OCI-LY7 (cell line): ENCODE results near the gene BSG. TPM values are rescaled to one million over a fixed set of nuclear protein-coding genes. Genes with fewer than 3 reads are reported as not detected.

Experiments
- BruUV-seq: library from RNA; stranded (reverse); fragments of 400-500 nt; replicated peaks from 2 replicates; lab custom pipeline; 2021; lab: Mats Ljungman, UMichigan
- CTCF ChIA-PET: fragments of 300-600 bp; sonication (Branson Sonifier 250); formaldehyde crosslinking; loops from one replicate; lab custom pipeline; 2022; ENCODE audit warnings: antibody characterized with exemption; ENCODE audit not compliant: unreplicated experiment; lab: Charles Lee
- POLR2A ChIA-PET: fragments of 300-600 bp; sonication (Branson Sonifier 250); formaldehyde crosslinking; loops from one replicate; lab custom pipeline; 2022; ENCODE audit warnings: antibody characterized with exemption; lab: Charles Lee
- DNase-seq: peaks from one replicate; pipeline ENCODE4 v3.0.0-alpha.2; 2015; ENCODE audit warnings: low spot score
- H2AFZ ChIP-seq: fragments of 200-600 bp; sonication (generic), shearing (Covaris generic); 2 replicates; pipeline ENCODE4 v1.6.1; 2014; ENCODE audit warnings: mild to moderate bottlenecking, antibody characterized with exemption, low read length, moderate library complexity
- H3K27ac ChIP-seq: fragments of 200-600 bp; sonication (generic); 2 replicates; pipeline ENCODE4 v1.5.1; 2014; ENCODE audit warnings: mixed run types, low read depth, mild to moderate bottlenecking, moderate library complexity, low read length, inconsistent platforms; ENCODE audit not compliant: poor library complexity, severe bottlenecking
- H3K36me3 ChIP-seq: fragments of 200-600 bp; sonication (generic); 2 replicates; pipeline ENCODE4 v1.6.1; 2014; ENCODE audit warnings: mild to moderate bottlenecking, antibody characterized with exemption, low read length, moderate library complexity, mixed read lengths; ENCODE audit not compliant: insufficient read depth
- H3K4me1 ChIP-seq: fragments of 200-600 bp; sonication (generic); 2 replicates; pipeline ENCODE4 v1.5.1; 2014; ENCODE audit warnings: mild to moderate bottlenecking, low read length; ENCODE audit not compliant: insufficient read depth, poor library complexity, severe bottlenecking
- H3K4me2 ChIP-seq: fragments of 200-600 bp; sonication (generic); 2 replicates; pipeline ENCODE4 v1.6.1; 2014; ENCODE audit warnings: mild to moderate bottlenecking, low read length
- H3K4me3 ChIP-seq: fragments of 200-600 bp; sonication (generic); 2 replicates; pipeline ENCODE4 v1.5.1; 2014; ENCODE audit warnings: mild to moderate bottlenecking, low read depth, low read length; ENCODE audit not compliant: poor library complexity, severe bottlenecking
- H3K79me2 ChIP-seq: fragments of 200-600 bp; sonication (generic); 2 replicates; pipeline ENCODE4 v1.6.1; 2016; ENCODE audit warnings: low read depth, mild to moderate bottlenecking, low read length, moderate library complexity, mixed read lengths; ENCODE audit not compliant: insufficient read depth
- H3K9me2 ChIP-seq: fragments of 200-600 bp; sonication (generic); 2 replicates; pipeline ENCODE4 v1.6.1; 2016; ENCODE audit warnings: mild to moderate bottlenecking, low read length, mixed read lengths; ENCODE audit not compliant: insufficient read depth
- H3K9me3 ChIP-seq: fragments of 200-600 bp; sonication (generic); 2 replicates; pipeline ENCODE4 v1.6.1; 2014; ENCODE audit warnings: mild to moderate bottlenecking, mixed run types, low read length, mixed read lengths
- H4K20me1 ChIP-seq: fragments of 200-600 bp; sonication (generic); 2 replicates; pipeline ENCODE4 v1.6.1; 2014; ENCODE audit warnings: mild to moderate bottlenecking, antibody characterized with exemption, low read length, moderate library complexity, mixed read lengths; ENCODE audit not compliant: insufficient read depth
- CTCF ChIP-seq: fragments of 200-600 bp; sonication (generic); conservative IDR thresholded peaks from 2 replicates; pipeline ENCODE4 v1.5.1; 2014; ENCODE audit warnings: mild to moderate bottlenecking, antibody characterized with exemption, low read length, moderate library complexity, mixed read lengths
- EZH2phosphoT487 ChIP-seq: fragments of 200-600 bp; sonication (generic); IDR thresholded peaks from 2 replicates; pipeline ENCODE4 v1.6.1; 2018; ENCODE audit warnings: low read depth, borderline replicate concordance, mild to moderate bottlenecking, mixed run types, antibody characterized with exemption, low read length, moderate library complexity, mixed read lengths
- intact Hi-C: fragments of 100-400 bp; cut with micrococcal nuclease; formaldehyde crosslinking; loops from one replicate; pipeline ENCODE4 v1.10.0; 2022; ENCODE audit not compliant: unreplicated experiment
- total RNA-seq, 2 experiments: library from RNA; depleted of rRNA in 1 of 2; stranded (reverse); fragments of >200 nt in 1 of 2; shearing (Covaris generic) in 1 of 2; gene quantifications; 2 replicates each; pipeline ENCODE4 v1.2.3, GENCODE V29; 2014 to 2022

The BSG gene
- total RNA-seq, 2 experiments from 2014 or later = 180 to 197 TPM

GRCh38 chr19:617551-618246, 45.3 kb downstream of the BSG start:
- no peak for DNase-seq
- H3K79me2 ChIP-seq = no peaks in the 10 kb centered on the region
- no peaks in the 10 kb centered on the region for H3K9me2 ChIP-seq
- no peak overlapping the region for H3K27ac ChIP-seq
- no peak overlapping the region for H2AFZ ChIP-seq
- TF ChIP-seq CTCF = no peak
- no peak overlapping the region for H3K4me2 ChIP-seq
- BruUV-seq = no TSS peak
- no peak overlapping the region for H3K4me3 ChIP-seq
- ChIA-PET CTCF (no interaction called here), POLR2A (no interaction called here)
- H3K4me1 ChIP-seq = no peaks in the 10 kb centered on the region
- no peaks in the 10 kb centered on the region for H4K20me1 ChIP-seq
- H3K9me3 ChIP-seq = no peaks in the 10 kb centered on the region
- intact Hi-C loops = no loop called here
- peaks cover 54% of the 10 kb centered on the region for H3K36me3 ChIP-seq

DNA sequence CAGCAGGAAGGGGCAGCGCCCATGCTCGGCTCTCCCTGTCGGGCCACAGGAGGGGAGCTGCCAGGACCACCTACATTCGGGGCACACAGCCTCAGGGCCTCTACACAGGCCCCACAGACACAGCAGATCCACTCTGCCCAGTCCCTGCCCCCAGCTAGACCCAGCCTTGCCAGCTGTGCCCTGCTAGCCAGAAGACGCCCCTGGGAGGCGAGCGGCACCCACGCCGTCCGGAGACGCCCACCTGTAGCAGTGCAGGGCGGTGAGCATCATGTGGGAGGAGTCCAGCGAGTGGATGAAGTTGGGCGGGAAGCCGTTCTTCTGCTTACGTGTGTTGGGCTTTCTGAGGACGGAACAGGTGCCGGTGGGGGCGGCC, 45.8 kb downstream of the BSG start:
- peaks cover 50% of the 10 kb centered on the region for H3K36me3 ChIP-seq
- H3K79me2 ChIP-seq = no peaks in the 10 kb centered on the region
- H3K9me3 ChIP-seq = no peaks in the 10 kb centered on the region
- ChIA-PET POLR2A (no interaction called here), CTCF (no interaction called here)
- H3K4me3 ChIP-seq = no peak overlapping the region
- H3K4me2 ChIP-seq = no peak overlapping the region
- BruUV-seq = no TSS peak
- H2AFZ ChIP-seq = no peak overlapping the region
- no peak overlapping the region for H3K27ac ChIP-seq
- no peaks in the 10 kb centered on the region for H3K9me2 ChIP-seq
- H4K20me1 ChIP-seq = no peaks in the 10 kb centered on the region
- intact Hi-C loops = no loop called here
- DNase-seq = no peak
- TF ChIP-seq CTCF (no peak), EZH2phosphoT487 (no peak)
- H3K4me1 ChIP-seq = no peaks in the 10 kb centered on the region

- Histone ChIP-seq H3K9me2 (no peaks in the 10 kb centered on the region), H3K36me3 (peaks cover 55% of the 10 kb centered on the region), H3K4me2 (no peak overlapping the region), H3K9me3 (no peaks in the 10 kb centered on the region), H3K79me2 (no peaks in the 10 kb centered on the region), H3K4me3 (no peak overlapping the region), H3K27ac (no peak overlapping the region), H4K20me1 (no peaks in the 10 kb centered on the region), H3K4me1 (no peaks in the 10 kb centered on the region), H2AFZ (no peak overlapping the region)
- intact Hi-C loops = no loop called here
- TF ChIP-seq CTCF (no peak), EZH2phosphoT487 (no peak)
- CTCF ChIA-PET = no interaction called here
- no TSS peak for BruUV-seq
- DNase-seq = no peak
- POLR2A ChIA-PET = no interaction called here
Observed at GRCh38 chr19:618674-619285, 46.4 kb downstream of the BSG start.
